ENCODE data around the gene PPP1R13B. TPM values are rescaled to one million over a fixed set of nuclear protein-coding genes. Genes with fewer than 3 reads are reported as not detected.

The PPP1R13B gene
- total RNA-seq, 3 donors from 2014 or later = 6.4 to 21.8 (median 18.4) TPM

- no peak for TF ChIP-seq POLR2A (IDR thresholded peaks at IDR 0.05)
- TF ChIP-seq CTCF (IDR thresholded peaks at IDR 0.05) = no peak
- TF ChIP-seq POLR2AphosphoS5 (IDR thresholded peaks at IDR 0.05) = no peak
- no peaks in the 10 kb centered on the region for H3K27me3 ChIP-seq
- DNase-seq (ENCODE audit: low spot score in 2 of 2) = no peak
- peaks cover 16 to 25% of the 10 kb centered on the region in 2 donors for H3K4me1 ChIP-seq
- no peak overlapping the region for H3K4me3 ChIP-seq
- H3K36me3 ChIP-seq = no peaks in the 10 kb centered on the region
- H3K27ac ChIP-seq = peak overlapping the region; percentile 92 to 96
- intact Hi-C loops (cut with DNase I; ENCODE audit: low total_unique reads) = no loop called here
- H3K9me3 ChIP-seq = no peaks in the 10 kb centered on the region
Observed at GRCh38 chr14:103735022-103735421, 112.4 kb downstream of the PPP1R13B start.

GRCh38 chr14:103734081-103734888 lies 113.1 kb downstream of the PPP1R13B start:
- Histone ChIP-seq H3K4me1 (peaks cover 16 to 33% of the 10 kb centered on the region in 2 donors), H3K27ac (peak overlapping the region in 1 of 2 donors; percentile 0)

GRCh38 chr14:103733651-103734050 lies 113.7 kb downstream of the PPP1R13B start:
- no peak for DNase-seq (ENCODE audit: low spot score in 2 of 2)
- no peaks in the 10 kb centered on the region for H3K27me3 ChIP-seq
- intact Hi-C loops (cut with DNase I; ENCODE audit: low total_unique reads) = no loop called here
- no peak overlapping the region for H3K4me3 ChIP-seq
- no peaks in the 10 kb centered on the region for H3K9me3 ChIP-seq
- peaks cover 16 to 37% of the 10 kb centered on the region in 2 donors for H3K4me1 ChIP-seq
- TF ChIP-seq POLR2A (IDR thresholded peaks at IDR 0.05) (no peak), CTCF (IDR thresholded peaks at IDR 0.05) (no peak), POLR2AphosphoS5 (IDR thresholded peaks at IDR 0.05) (no peak)
- H3K27ac ChIP-seq = no peak overlapping the region
- no peaks in the 10 kb centered on the region for H3K36me3 ChIP-seq

More at GRCh38 chr14:103734081-103734888, 113.1 kb downstream of the PPP1R13B start:
- intact Hi-C loops (cut with DNase I; ENCODE audit: low total_unique reads) = no loop called here
- TF ChIP-seq POLR2A (IDR thresholded peaks at IDR 0.05) (no peak), POLR2AphosphoS5 (IDR thresholded peaks at IDR 0.05) (no peak)
- Histone ChIP-seq H3K27me3 (no peaks in the 10 kb centered on the region), H3K36me3 (no peaks in the 10 kb centered on the region), H3K9me3 (no peaks in the 10 kb centered on the region), H3K4me3 (no peak overlapping the region)
- DNase-seq (ENCODE audit: low spot score in 2 of 2) = no peak

- intact Hi-C loops (cut with DNase I; ENCODE audit: low total_unique reads) = no loop called here
- peaks cover 16 to 43% of the 10 kb centered on the region in 2 donors for H3K4me1 ChIP-seq
- H3K4me3 ChIP-seq = no peak overlapping the region
- H3K36me3 ChIP-seq = no peaks in the 10 kb centered on the region
- no peak for DNase-seq (ENCODE audit: low spot score in 2 of 2)
- TF ChIP-seq POLR2AphosphoS5 (IDR thresholded peaks at IDR 0.05) = no peak
- no peak for TF ChIP-seq CTCF (IDR thresholded peaks at IDR 0.05)
- TF ChIP-seq POLR2A (IDR thresholded peaks at IDR 0.05) = no peak
- H3K27ac ChIP-seq = no peak overlapping the region
- H3K9me3 ChIP-seq = no peaks in the 10 kb centered on the region
- H3K27me3 ChIP-seq = no peaks in the 10 kb centered on the region
Observed at GRCh38 chr14:103732868-103733620, 114.3 kb downstream of the PPP1R13B start.

- intact Hi-C loops (cut with DNase I; ENCODE audit: low total_unique reads) = no loop called here
- no peak for TF ChIP-seq POLR2AphosphoS5 (IDR thresholded peaks at IDR 0.05)
- TF ChIP-seq CTCF (IDR thresholded peaks at IDR 0.05) = no peak
- no peak for TF ChIP-seq POLR2A (IDR thresholded peaks at IDR 0.05)
- Histone ChIP-seq H3K4me3 (no peak overlapping the region), H3K27me3 (no peaks in the 10 kb centered on the region), H3K36me3 (no peaks in the 10 kb centered on the region), H3K27ac (no peak overlapping the region), H3K4me1 (peaks cover 16 to 35% of the 10 kb centered on the region in 2 donors), H3K9me3 (no peaks in the 10 kb centered on the region)
- no peak for DNase-seq (ENCODE audit: low spot score in 2 of 2)
Observed at GRCh38 chr14:103731916-103732867, 115.2 kb downstream of the PPP1R13B start.

All from breast epithelium (tissue), 4 donors.